A673 (cell line): ENCODE data around the gene TMEM170B. TPM values are rescaled to one million over a fixed set of nuclear protein-coding genes. Genes with fewer than 3 reads are reported as not detected.

Source experiments
- BruUV-seq: library from RNA; stranded (reverse); fragments of 400-500 nt; replicated peaks from 2 replicates; lab custom pipeline; 2021; lab: Mats Ljungman, UMichigan
- CTCF ChIA-PET: fragments of 300-600 bp; sonication (Branson Sonifier 250); formaldehyde crosslinking; loops from one replicate; lab custom pipeline; 2022; ENCODE audit warnings: antibody characterized with exemption; lab: Charles Lee
- POLR2A ChIA-PET: fragments of 300-600 bp; sonication (Branson Sonifier 250); formaldehyde crosslinking; loops from one replicate; lab custom pipeline; 2022; ENCODE audit warnings: antibody characterized with exemption; ENCODE audit not compliant: low non-redundant PET; lab: Charles Lee
- DNase-seq: peaks from one replicate; pipeline ENCODE4 v3.0.0-alpha.2; 2015; ENCODE audit warnings: low spot score
- H3K27ac ChIP-seq: fragments of 200-600 bp; sonication (generic); 2 replicates; pipeline ENCODE4 v1.5.1; 2016; ENCODE audit warnings: mixed run types, low read depth, mild to moderate bottlenecking, mixed read lengths, antibody characterized with exemption, low read length; ENCODE audit not compliant: poor library complexity, severe bottlenecking
- H3K27me3 ChIP-seq: fragments of 200-600 bp; sonication (generic); replicated peaks from 2 replicates; pipeline ENCODE4 v1.6.1; 2017; ENCODE audit warnings: mixed run types, low read depth, mild to moderate bottlenecking, mixed read lengths, antibody characterized with exemption, low read length; ENCODE audit not compliant: insufficient read depth, poor library complexity
- H3K36me3 ChIP-seq: fragments of 200-600 bp; sonication (generic); 2 replicates; pipeline ENCODE4 v1.6.1; 2016; ENCODE audit warnings: mixed run types, mild to moderate bottlenecking, mixed read lengths, antibody characterized with exemption, low read length; ENCODE audit not compliant: insufficient read depth, poor library complexity, severe bottlenecking
- H3K4me1 ChIP-seq: fragments of 200-600 bp; sonication (generic); 2 replicates; pipeline ENCODE4 v1.6.1; 2017; ENCODE audit warnings: mixed run types, mild to moderate bottlenecking, mixed read lengths, antibody characterized with exemption, low read length; ENCODE audit not compliant: insufficient read depth, poor library complexity, severe bottlenecking
- H3K4me3 ChIP-seq: fragments of 200-600 bp; sonication (generic); 2 replicates; pipeline ENCODE4 v1.5.1; 2016; ENCODE audit warnings: low read depth, mixed run types, mild to moderate bottlenecking, mixed read lengths, low read length; ENCODE audit not compliant: poor library complexity, severe bottlenecking
- H3K9me3 ChIP-seq: fragments of 200-600 bp; sonication (generic); 2 replicates; pipeline ENCODE4 v1.6.1; 2016; ENCODE audit warnings: mixed run types, low read depth, mild to moderate bottlenecking, mixed read lengths, antibody characterized with exemption, low read length; ENCODE audit not compliant: poor library complexity, severe bottlenecking
- EZH2 ChIP-seq: fragments of 200-600 bp; sonication (generic); IDR thresholded peaks from 2 replicates; pipeline ENCODE4 v1.6.1; 2017; ENCODE audit warnings: borderline replicate concordance, low read depth, mild to moderate bottlenecking, mixed read lengths, antibody characterized with exemption, low read length; ENCODE audit not compliant: poor library complexity, severe bottlenecking
- intact Hi-C: fragments of 100-400 bp; cut with micrococcal nuclease; formaldehyde crosslinking; loops from one replicate; pipeline ENCODE4 v1.10.0; 2022; ENCODE audit not compliant: unreplicated experiment
- total RNA-seq: library from RNA; stranded (reverse); gene quantifications from 2 replicates; pipeline ENCODE4 v1.2.3, GENCODE V29; 2021
- TF ChIP-seq, protein P1 (sequence below): fragments of 300-800, 200-600 bp; sonication (generic); conservative IDR thresholded peaks from 2 replicates; pipeline ENCODE4 v1.5.1; 2017; ENCODE audit warnings: low read depth, mild to moderate bottlenecking, antibody characterized with exemption, low read length, moderate library complexity, mixed read lengths

Gene TMEM170B
- total RNA-seq, 1 experiment from 2014 or later = 9.5 TPM

DNA sequence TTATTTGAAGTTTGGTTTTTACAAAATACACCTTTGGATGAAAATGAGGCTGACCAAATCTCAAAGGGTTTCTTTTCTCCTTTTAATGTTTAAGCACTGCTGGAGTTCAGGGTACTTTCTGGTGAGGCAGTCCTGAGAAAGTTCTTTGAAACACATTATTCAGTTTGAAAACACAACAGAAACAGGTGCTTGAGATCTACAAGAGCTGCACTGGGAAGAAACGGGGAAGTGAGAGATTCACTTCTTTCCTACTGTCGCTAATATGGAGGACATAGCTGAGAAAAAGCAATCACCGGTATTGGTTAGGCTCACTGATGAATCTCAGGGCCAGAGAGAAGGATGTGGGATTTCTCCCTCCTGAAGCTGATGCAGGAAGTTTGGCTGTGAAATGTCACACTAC, 22.9 kb upstream of the TMEM170B start:
- Histone ChIP-seq H3K36me3 (no peaks in the 10 kb centered on the region), H3K27me3 (no peaks in the 10 kb centered on the region), H3K9me3 (peaks cover 11% of the 10 kb centered on the region), H3K4me1 (no peaks in the 10 kb centered on the region), H3K4me3 (no peak overlapping the region), H3K27ac (no peak overlapping the region)
- TF ChIP-seq EZH2 = no peak
- TF ChIP-seq, protein P1, sequence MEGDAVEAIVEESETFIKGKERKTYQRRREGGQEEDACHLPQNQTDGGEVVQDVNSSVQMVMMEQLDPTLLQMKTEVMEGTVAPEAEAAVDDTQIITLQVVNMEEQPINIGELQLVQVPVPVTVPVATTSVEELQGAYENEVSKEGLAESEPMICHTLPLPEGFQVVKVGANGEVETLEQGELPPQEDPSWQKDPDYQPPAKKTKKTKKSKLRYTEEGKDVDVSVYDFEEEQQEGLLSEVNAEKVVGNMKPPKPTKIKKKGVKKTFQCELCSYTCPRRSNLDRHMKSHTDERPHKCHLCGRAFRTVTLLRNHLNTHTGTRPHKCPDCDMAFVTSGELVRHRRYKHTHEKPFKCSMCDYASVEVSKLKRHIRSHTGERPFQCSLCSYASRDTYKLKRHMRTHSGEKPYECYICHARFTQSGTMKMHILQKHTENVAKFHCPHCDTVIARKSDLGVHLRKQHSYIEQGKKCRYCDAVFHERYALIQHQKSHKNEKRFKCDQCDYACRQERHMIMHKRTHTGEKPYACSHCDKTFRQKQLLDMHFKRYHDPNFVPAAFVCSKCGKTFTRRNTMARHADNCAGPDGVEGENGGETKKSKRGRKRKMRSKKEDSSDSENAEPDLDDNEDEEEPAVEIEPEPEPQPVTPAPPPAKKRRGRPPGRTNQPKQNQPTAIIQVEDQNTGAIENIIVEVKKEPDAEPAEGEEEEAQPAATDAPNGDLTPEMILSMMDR = no peak
- ChIA-PET POLR2A (no interaction called here), CTCF (no interaction called here)
- no peak for DNase-seq
- intact Hi-C loops = no loop called here
- BruUV-seq = no TSS peak

DNA sequence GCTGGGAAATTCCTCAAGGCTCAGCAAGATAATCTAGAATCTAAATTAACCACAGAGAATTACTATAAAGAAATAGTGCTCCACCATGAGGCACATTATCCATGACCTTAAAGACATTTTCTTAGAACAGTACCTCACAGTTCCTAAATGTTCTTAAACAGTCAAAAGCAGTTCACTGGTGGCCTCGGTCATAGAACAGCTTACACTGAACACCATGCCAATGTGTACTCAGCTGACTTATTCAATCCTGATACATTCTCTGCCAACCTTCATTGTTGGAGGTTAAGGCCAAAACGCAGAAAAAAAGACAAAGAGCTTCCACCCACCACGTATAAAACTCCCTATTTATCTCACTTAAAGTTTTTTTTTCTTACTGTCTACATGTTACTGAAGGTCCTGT, 21.8 kb upstream of the TMEM170B start:
- H3K27me3 ChIP-seq = no peaks in the 10 kb centered on the region
- no peaks in the 10 kb centered on the region for H3K4me1 ChIP-seq
- ChIA-PET CTCF (no interaction called here), POLR2A (no interaction called here)
- no peak overlapping the region for H3K27ac ChIP-seq
- peaks cover 11% of the 10 kb centered on the region for H3K9me3 ChIP-seq
- H3K4me3 ChIP-seq = no peak overlapping the region
- TF ChIP-seq, protein P1 = no peak
- no peak for TF ChIP-seq EZH2
- H3K36me3 ChIP-seq = no peaks in the 10 kb centered on the region
- no TSS peak for BruUV-seq
- intact Hi-C loops = no loop called here
- DNase-seq = no peak

DNA sequence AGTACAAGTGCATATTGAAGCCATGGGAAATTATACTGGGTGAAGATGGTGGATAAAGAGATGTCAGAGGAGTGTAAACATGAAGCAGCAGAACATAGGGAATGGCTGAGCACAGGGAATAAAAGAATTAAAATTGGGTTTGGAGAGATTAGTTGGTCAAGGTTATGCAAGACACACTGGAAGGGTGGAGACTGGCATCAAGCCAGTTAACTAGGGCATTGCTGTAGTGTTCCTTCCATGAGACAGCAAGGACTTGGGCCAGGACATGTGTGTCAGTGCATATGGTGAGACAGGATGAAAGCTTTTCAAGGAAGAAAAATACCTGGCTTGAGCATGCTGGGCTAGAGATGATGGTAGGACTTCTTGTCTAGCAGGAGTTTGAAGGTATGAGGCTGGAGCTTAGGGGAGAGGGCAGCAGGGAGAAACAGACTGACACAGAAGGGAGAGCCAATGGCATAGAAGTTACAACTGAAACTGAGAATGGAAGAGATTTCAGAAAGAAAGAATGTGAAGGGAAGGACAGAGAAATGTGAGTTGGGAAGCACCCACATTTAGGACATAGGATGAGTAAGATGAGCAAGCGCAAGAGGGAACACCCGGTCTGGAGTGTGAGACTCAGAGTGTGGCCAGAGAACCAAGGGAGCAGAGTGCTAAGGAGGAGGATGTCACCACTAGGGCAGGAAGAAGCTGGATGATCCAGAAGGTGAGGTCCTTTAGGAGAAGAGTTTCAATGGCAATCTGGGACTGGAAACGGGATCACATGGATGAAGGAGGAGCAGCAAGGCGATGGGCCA, 14.5 kb upstream of the TMEM170B start:
- H3K36me3 ChIP-seq = no peaks in the 10 kb centered on the region
- CTCF ChIA-PET = no interaction called here
- no peak overlapping the region for H3K27ac ChIP-seq
- POLR2A ChIA-PET = no interaction called here
- no peaks in the 10 kb centered on the region for H3K4me1 ChIP-seq
- no TSS peak for BruUV-seq
- no peak overlapping the region for H3K4me3 ChIP-seq
- H3K9me3 ChIP-seq = peaks cover 4% of the 10 kb centered on the region
- intact Hi-C loops = no loop called here
- H3K27me3 ChIP-seq = no peaks in the 10 kb centered on the region
- no peak for DNase-seq
- TF ChIP-seq, protein P1 = no peak
- TF ChIP-seq EZH2 = no peak
